Neural cell (in vitro differentiated cells): Measurements from ENCODE around the gene GRK1.

ENCODE experiments used
- EP300 ChIP-seq: fragments of 450-650 bp; conservative IDR thresholded peaks from 2 replicates; pipeline ENCODE4 v1.6.1; 2014; ENCODE audit warnings: antibody characterized with exemption, mild to moderate bottlenecking, moderate library complexity; ENCODE audit not compliant: poor library complexity, severe bottlenecking
- EZH2 ChIP-seq: fragments of 200-600, 300-800 bp; shearing (Covaris generic), sonication (generic); IDR thresholded peaks from 2 replicates; pipeline ENCODE4 v1.6.1; 2014; ENCODE audit warnings: antibody characterized with exemption, low read length, borderline replicate concordance, mild to moderate bottlenecking; ENCODE audit not compliant: insufficient read depth, poor library complexity, severe bottlenecking
- POLR2AphosphoS5 ChIP-seq: IDR thresholded peaks from 2 replicates; pipeline ENCODE4 v1.6.1; 2012
- TF ChIP-seq, protein P1 (sequence below): fragments of 450-650 bp; IDR thresholded peaks from 2 replicates; pipeline ENCODE4 v1.5.1; 2014; ENCODE audit warnings: antibody characterized with exemption, mild to moderate bottlenecking, moderate library complexity; ENCODE audit not compliant: poor library complexity, severe bottlenecking
- TF ChIP-seq, protein P2 (sequence below): IDR thresholded peaks from 2 replicates; pipeline ENCODE4 v1.6.1; 2012; ENCODE audit warnings: borderline replicate concordance

GRCh38 chr13:113659337-113659736 lies 7.7 kb upstream of the GRK1 start:
- TF ChIP-seq, protein P1, sequence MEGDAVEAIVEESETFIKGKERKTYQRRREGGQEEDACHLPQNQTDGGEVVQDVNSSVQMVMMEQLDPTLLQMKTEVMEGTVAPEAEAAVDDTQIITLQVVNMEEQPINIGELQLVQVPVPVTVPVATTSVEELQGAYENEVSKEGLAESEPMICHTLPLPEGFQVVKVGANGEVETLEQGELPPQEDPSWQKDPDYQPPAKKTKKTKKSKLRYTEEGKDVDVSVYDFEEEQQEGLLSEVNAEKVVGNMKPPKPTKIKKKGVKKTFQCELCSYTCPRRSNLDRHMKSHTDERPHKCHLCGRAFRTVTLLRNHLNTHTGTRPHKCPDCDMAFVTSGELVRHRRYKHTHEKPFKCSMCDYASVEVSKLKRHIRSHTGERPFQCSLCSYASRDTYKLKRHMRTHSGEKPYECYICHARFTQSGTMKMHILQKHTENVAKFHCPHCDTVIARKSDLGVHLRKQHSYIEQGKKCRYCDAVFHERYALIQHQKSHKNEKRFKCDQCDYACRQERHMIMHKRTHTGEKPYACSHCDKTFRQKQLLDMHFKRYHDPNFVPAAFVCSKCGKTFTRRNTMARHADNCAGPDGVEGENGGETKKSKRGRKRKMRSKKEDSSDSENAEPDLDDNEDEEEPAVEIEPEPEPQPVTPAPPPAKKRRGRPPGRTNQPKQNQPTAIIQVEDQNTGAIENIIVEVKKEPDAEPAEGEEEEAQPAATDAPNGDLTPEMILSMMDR: no peak
- TF ChIP-seq EP300: no peak
- TF ChIP-seq EZH2: no peak
- TF ChIP-seq POLR2AphosphoS5: no peak
- TF ChIP-seq, protein P2, sequence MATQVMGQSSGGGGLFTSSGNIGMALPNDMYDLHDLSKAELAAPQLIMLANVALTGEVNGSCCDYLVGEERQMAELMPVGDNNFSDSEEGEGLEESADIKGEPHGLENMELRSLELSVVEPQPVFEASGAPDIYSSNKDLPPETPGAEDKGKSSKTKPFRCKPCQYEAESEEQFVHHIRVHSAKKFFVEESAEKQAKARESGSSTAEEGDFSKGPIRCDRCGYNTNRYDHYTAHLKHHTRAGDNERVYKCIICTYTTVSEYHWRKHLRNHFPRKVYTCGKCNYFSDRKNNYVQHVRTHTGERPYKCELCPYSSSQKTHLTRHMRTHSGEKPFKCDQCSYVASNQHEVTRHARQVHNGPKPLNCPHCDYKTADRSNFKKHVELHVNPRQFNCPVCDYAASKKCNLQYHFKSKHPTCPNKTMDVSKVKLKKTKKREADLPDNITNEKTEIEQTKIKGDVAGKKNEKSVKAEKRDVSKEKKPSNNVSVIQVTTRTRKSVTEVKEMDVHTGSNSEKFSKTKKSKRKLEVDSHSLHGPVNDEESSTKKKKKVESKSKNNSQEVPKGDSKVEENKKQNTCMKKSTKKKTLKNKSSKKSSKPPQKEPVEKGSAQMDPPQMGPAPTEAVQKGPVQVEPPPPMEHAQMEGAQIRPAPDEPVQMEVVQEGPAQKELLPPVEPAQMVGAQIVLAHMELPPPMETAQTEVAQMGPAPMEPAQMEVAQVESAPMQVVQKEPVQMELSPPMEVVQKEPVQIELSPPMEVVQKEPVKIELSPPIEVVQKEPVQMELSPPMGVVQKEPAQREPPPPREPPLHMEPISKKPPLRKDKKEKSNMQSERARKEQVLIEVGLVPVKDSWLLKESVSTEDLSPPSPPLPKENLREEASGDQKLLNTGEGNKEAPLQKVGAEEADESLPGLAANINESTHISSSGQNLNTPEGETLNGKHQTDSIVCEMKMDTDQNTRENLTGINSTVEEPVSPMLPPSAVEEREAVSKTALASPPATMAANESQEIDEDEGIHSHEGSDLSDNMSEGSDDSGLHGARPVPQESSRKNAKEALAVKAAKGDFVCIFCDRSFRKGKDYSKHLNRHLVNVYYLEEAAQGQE: no peak
